GM12878 (cell line): Measurements from ENCODE around the gene OR2M3. TPM values are rescaled to one million over a fixed set of nuclear protein-coding genes. Genes with fewer than 3 reads are reported as not detected.

ENCODE experiments used
- ATAC-seq: fragments of 200-7000 bp; cut with Tn5 transposase; 3 replicates; pipeline ENCODE4 v1.9.1; 2020; ENCODE audit warnings: mild to moderate bottlenecking, moderate library complexity
- BruUV-seq: library from RNA; stranded (reverse); fragments of 400-500 nt; replicated peaks from 2 replicates; lab custom pipeline; 2021; lab: Mats Ljungman, UMichigan
- CTCF ChIA-PET: fragments of 300-600 bp; sonication (Branson Sonifier 250); formaldehyde crosslinking; extraction: SDS; loops from one replicate; lab custom pipeline; 2021; ENCODE audit warnings: inconsistent platforms; lab: Yijun Ruan, JAX
- POLR2A ChIA-PET: fragments of 350-600 bp; formaldehyde crosslinking; extraction: SDS; loops from one replicate; lab custom pipeline; 2021; ENCODE audit warnings: inconsistent platforms; lab: Charles Lee
- RAD21 ChIA-PET: fragments of 300-600 bp; sonication (Branson Sonifier 250); formaldehyde crosslinking; loops from one replicate; lab custom pipeline; 2023; ENCODE audit warnings: antibody characterized with exemption; ENCODE audit not compliant: unreplicated experiment; lab: Charles Lee
- SMC1A ChIA-PET: fragments of 300-600 bp; sonication (Branson Sonifier 250); formaldehyde crosslinking; loops from one replicate; lab custom pipeline; 2023; ENCODE audit not compliant: unreplicated experiment, uncharacterized antibody; lab: Charles Lee
- DNase-seq: peaks from one replicate; pipeline ENCODE4 v3.0.0-alpha.2; 2011; ENCODE audit warnings: low read depth, low spot score
- FAIRE-seq: peaks from 3 replicates; lab custom pipeline; 2011; peaks lifted over from hg19 to GRCh38; lab: Jason Lieb, UNC
- H2AFZ ChIP-seq: 2 replicates; pipeline ENCODE4 v1.6.0; 2011; ENCODE audit warnings: low read depth, low read length, control low read depth; ENCODE audit not compliant: control insufficient read depth
- H3K27ac ChIP-seq: 2 replicates; pipeline ENCODE4 v1.5.1; 2011; ENCODE audit warnings: control low read depth; ENCODE audit not compliant: control insufficient read depth, insufficient read depth
- H3K27me3 ChIP-seq, 2 experiments: replicated peaks in 1 of 2; 2 replicates each; pipeline versions ENCODE4 v1.6.0 to v1.6.1; 2011; ENCODE audit warnings: low read length in 1 of 2; ENCODE audit not compliant: control insufficient read depth in 2 of 2, insufficient read depth in 2 of 2
- H3K36me3 ChIP-seq, 2 experiments: 2 replicates each; pipeline ENCODE4 v1.5.1; 2011; ENCODE audit warnings: low read length in 1 of 2; ENCODE audit not compliant: control insufficient read depth in 2 of 2, insufficient read depth in 2 of 2
- H3K4me1 ChIP-seq: 2 replicates; pipeline ENCODE4 v1.6.1; 2011; ENCODE audit warnings: mild to moderate bottlenecking, low read length, moderate library complexity, mixed read lengths; ENCODE audit not compliant: control insufficient read depth, insufficient read depth
- H3K4me2 ChIP-seq: 2 replicates; pipeline ENCODE4 v1.6.0; 2011; ENCODE audit warnings: control low read depth; ENCODE audit not compliant: control insufficient read depth, insufficient read depth
- H3K4me3 ChIP-seq: fragments of 200-600 bp; sonication (generic); 2 replicates; pipeline ENCODE4 v1.5.1; 2016
- H3K79me2 ChIP-seq: 2 replicates; pipeline ENCODE4 v1.6.0; 2011; ENCODE audit warnings: low read length; ENCODE audit not compliant: control insufficient read depth, insufficient read depth
- H3K9ac ChIP-seq: 2 replicates; pipeline ENCODE4 v1.8.0; 2011; ENCODE audit warnings: low read length, control low read depth, mixed read lengths; ENCODE audit not compliant: control insufficient read depth, insufficient read depth
- H3K9me3 ChIP-seq: replicated peaks from 3 replicates; pipeline ENCODE4 v1.5.1; 2011; ENCODE audit warnings: mild to moderate bottlenecking, low read length; ENCODE audit not compliant: control insufficient read depth, insufficient read depth
- H4K20me1 ChIP-seq: 2 replicates; pipeline ENCODE4 v1.6.0; 2011; ENCODE audit not compliant: control insufficient read depth, insufficient read depth
- ATF7 ChIP-seq: fragments of 450-650 bp; IDR thresholded peaks from 2 replicates; pipeline ENCODE4 v1.6.1; 2016; ENCODE audit warnings: low read depth, mild to moderate bottlenecking
- EGR1 ChIP-seq, 2 experiments: IDR thresholded peaks; 1 replicate in 1 of 2; 2 replicates in 1 of 2; pipeline ENCODE4 v1.6.1; 2011 to 2012; ENCODE audit warnings: low read depth in 2 of 2, low read length in 2 of 2, borderline replicate concordance in 1 of 2, mild to moderate bottlenecking in 1 of 2, moderate library complexity in 1 of 2
- HDGF ChIP-seq: fragments of 450-650 bp; IDR thresholded peaks from 2 replicates; pipeline ENCODE4 v1.6.1; 2016; ENCODE audit warnings: antibody characterized with exemption
- IKZF1 ChIP-seq: fragments of 450-650 bp; conservative IDR thresholded peaks from 2 replicates; pipeline ENCODE4 v1.6.1; 2017; ENCODE audit warnings: antibody characterized with exemption, mild to moderate bottlenecking
- PAX8 ChIP-seq: fragments of 450-650 bp; IDR thresholded peaks from 2 replicates; pipeline ENCODE4 v1.6.1; 2017; ENCODE audit warnings: mild to moderate bottlenecking, moderate library complexity
- POU2F2 ChIP-seq: IDR thresholded peaks from 3 replicates; pipeline ENCODE4 v1.6.1; 2011; ENCODE audit warnings: low read depth, mild to moderate bottlenecking, low read length, borderline replicate concordance
- RELA ChIP-seq: fragments of 450-650 bp; IDR thresholded peaks from 2 replicates; pipeline ENCODE4 v1.8.0; 2014; ENCODE audit warnings: borderline replicate concordance; ENCODE audit not compliant: partially characterized antibody
- SMC3 ChIP-seq: IDR thresholded peaks from 2 replicates; pipeline ENCODE4 v1.6.1; 2011; ENCODE audit warnings: low read length, improper control_type of control experiment, borderline replicate concordance
- STAT3 ChIP-seq: IDR thresholded peaks from 2 replicates; pipeline ENCODE4 v1.6.1; 2011; ENCODE audit warnings: low read depth, low read length, improper control_type of control experiment
- WGBS: methylation state at CpG from one replicate; pipeline ENCODE4 v1.1.6; 2016; ENCODE audit warnings: low lambda C conversion rate; ENCODE audit not compliant: insufficient replicate concordance, insufficient coverage; ENCODE audit errors: missing lambda C conversion rate; 5-methylcytosine and 5-hydroxymethylcytosine counted together
- in situ Hi-C: fragments of 300-500 bp; cut with MboI; formaldehyde crosslinking; loops from 9 replicates; pipeline ENCODE4 v1.14.3; 2018; ENCODE audit warnings: mixed read lengths
- intact Hi-C: fragments of 100-400 bp; cut with micrococcal nuclease; formaldehyde crosslinking; loops from one replicate; pipeline ENCODE4 v1.14.2; 2022; ENCODE audit not compliant: unreplicated experiment
- polyA plus RNA-seq, 11 experiments: library from polyadenylated mRNA; depleted of rRNA in 4 of 11; unstranded in 6 of 11; stranded (reverse) in 5 of 11; fragments of >200 nt; fragmentation: Nextera tagmentation in 4 of 11; fragmentation: Illumina TruSeq in 1 of 11; extraction: Ambion mirVana in 4 of 11; extraction: Trizol in 1 of 11; gene quantifications; 1 replicate in 1 of 11; 2 replicates in 10 of 11; pipeline versions ENCODE4 v1.2.1 to v1.2.3, GENCODE V29; 2011 to 2016; ENCODE audit warnings: inconsistent platforms in 2 of 11, missing spikeins in 2 of 11, low read depth in 1 of 11
- total RNA-seq, 4 experiments: library from RNA; depleted of rRNA in 3 of 4; stranded (reverse); fragments of >200 nt in 3 of 4; fragmentation: Illumina TruSeq in 1 of 4; extraction: Trizol in 1 of 4; gene quantifications; 2 replicates each; pipeline versions ENCODE4 v1.2.1 to v1.2.3, GENCODE V29; 2013 to 2021
- TF ChIP-seq, protein P1 (sequence below): fragments of 450-650 bp; IDR thresholded peaks from 2 replicates; pipeline ENCODE4 v1.6.1; 2017; ENCODE audit warnings: borderline replicate concordance
- TF ChIP-seq, protein P2 (sequence below): fragments of 450-650 bp; IDR thresholded peaks from 2 replicates; pipeline ENCODE4 v1.6.1; 2014; ENCODE audit warnings: mild to moderate bottlenecking
- TF ChIP-seq, protein P3 (sequence below): fragments of 450-650 bp; IDR thresholded peaks from 2 replicates; pipeline ENCODE4 v1.6.1; 2016; ENCODE audit warnings: mild to moderate bottlenecking, moderate library complexity, borderline replicate concordance

Gene OR2M3
- total and polyA plus RNA-seq, 10 of the 15 experiments (the other 5 are each of a cell fraction or from before 2014, with no cell fraction given) = 0.05 TPM; not detected in 9

DNA sequence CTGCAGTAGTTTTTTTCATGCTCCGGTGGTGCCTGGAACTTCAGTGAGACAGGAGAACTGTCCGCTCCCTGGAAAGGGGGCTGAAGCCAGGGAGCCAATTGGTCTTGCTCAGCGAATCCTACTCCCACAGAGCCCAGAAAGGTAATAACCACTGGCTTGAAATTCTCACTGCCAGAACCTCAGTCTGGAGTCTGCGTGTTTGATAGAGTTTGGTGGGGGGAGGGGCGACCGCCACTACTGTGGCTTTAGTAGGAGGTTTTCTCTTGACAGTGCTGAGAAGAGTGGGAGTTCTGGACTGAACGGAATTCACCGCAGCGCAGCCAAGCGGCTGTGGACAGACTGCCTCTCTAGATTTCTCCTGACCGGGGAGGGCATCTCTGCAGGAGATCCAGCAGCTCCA, 8.0 kb upstream of the OR2M3 start:
- H3K27ac ChIP-seq = no peak overlapping the region
- no peak overlapping the region for H2AFZ ChIP-seq
- H3K36me3 ChIP-seq = no peaks in the 10 kb centered on the region
- H3K9me3 ChIP-seq = no peaks in the 10 kb centered on the region
- H3K9ac ChIP-seq = no peak overlapping the region
- H3K4me3 ChIP-seq = no peak overlapping the region
- ChIA-PET SMC1A (no interaction called here), RAD21 (no interaction called here), CTCF (no interaction called here), POLR2A (no interaction called here)
- H3K79me2 ChIP-seq = no peaks in the 10 kb centered on the region
- no peaks in the 10 kb centered on the region for H3K27me3 ChIP-seq
- H3K4me2 ChIP-seq = no peak overlapping the region
- in situ Hi-C loops (no loop called here), intact Hi-C loops (no loop called here)
- H4K20me1 ChIP-seq = no peaks in the 10 kb centered on the region
- FAIRE-seq (no peak), ATAC-seq (no peak), DNase-seq (no peak)
- no peaks in the 10 kb centered on the region for H3K4me1 ChIP-seq
- BruUV-seq = no TSS peak
- 47% methylated on average over 11 of the region's 11 CpGs for WGBS
- no peak for TF ChIP-seq PAX8
- TF ChIP-seq EGR1 (IDR thresholded peaks at IDR 0.05; ENCODE audit: borderline replicate concordance in 1 of 2, low read depth in 2 of 2, low read length in 2 of 2) = no peak
- no peak for TF ChIP-seq IKZF1
- TF ChIP-seq, all 136 proteins: peak for 0

DNA sequence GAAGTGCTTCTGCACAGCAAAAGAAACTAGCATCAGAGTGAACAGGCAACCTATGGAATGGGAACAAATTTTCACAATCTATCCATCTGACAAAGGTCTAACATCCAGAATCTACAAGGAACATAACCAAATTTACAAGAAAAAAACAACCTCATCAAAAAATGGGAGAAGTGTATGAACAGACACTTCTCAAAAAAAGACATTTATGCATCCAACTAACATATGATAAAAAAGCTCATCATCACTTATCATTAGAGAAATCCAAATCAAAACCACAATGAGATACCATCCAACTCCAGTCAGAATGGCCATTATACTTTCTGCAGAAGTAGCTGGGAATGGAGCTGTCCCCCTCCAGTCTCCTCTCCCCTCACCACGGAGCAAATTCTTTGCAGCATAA, 2.9 kb upstream of the OR2M3 start:
- Histone ChIP-seq H3K27me3 (no peaks in the 10 kb centered on the region), H3K36me3 (no peaks in the 10 kb centered on the region), H3K4me2 (no peak overlapping the region), H3K9me3 (no peaks in the 10 kb centered on the region), H3K9ac (no peak overlapping the region), H3K27ac (no peak overlapping the region), H4K20me1 (no peaks in the 10 kb centered on the region), H3K4me3 (no peak overlapping the region), H3K79me2 (no peaks in the 10 kb centered on the region), H2AFZ (no peak overlapping the region), H3K4me1 (no peaks in the 10 kb centered on the region)
- SMC1A ChIA-PET = no interaction called here
- no peak for FAIRE-seq
- DNase-seq = no peak
- in situ Hi-C loops = no loop called here
- POLR2A ChIA-PET = no interaction called here
- no peak for ATAC-seq
- CTCF ChIA-PET = interaction anchor here (0.6 kb wide), 1 partner anchor 377 kb away, joined by 3 read pairs; no protein-coding TSS in a partner anchor
- WGBS = 6% methylated on average over 1 of the region's 1 CpG
- BruUV-seq = no TSS peak
- RAD21 ChIA-PET = no interaction called here
- intact Hi-C loops = no loop called here
- TF ChIP-seq, protein P1, sequence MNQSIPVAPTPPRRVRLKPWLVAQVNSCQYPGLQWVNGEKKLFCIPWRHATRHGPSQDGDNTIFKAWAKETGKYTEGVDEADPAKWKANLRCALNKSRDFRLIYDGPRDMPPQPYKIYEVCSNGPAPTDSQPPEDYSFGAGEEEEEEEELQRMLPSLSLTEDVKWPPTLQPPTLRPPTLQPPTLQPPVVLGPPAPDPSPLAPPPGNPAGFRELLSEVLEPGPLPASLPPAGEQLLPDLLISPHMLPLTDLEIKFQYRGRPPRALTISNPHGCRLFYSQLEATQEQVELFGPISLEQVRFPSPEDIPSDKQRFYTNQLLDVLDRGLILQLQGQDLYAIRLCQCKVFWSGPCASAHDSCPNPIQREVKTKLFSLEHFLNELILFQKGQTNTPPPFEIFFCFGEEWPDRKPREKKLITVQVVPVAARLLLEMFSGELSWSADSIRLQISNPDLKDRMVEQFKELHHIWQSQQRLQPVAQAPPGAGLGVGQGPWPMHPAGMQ = no peak
- TF ChIP-seq ATF7 (no peak), STAT3 (no peak), POU2F2 (no peak), RELA (no peak), HDGF (no peak), SMC3 (no peak)
- TF ChIP-seq, protein P2, sequence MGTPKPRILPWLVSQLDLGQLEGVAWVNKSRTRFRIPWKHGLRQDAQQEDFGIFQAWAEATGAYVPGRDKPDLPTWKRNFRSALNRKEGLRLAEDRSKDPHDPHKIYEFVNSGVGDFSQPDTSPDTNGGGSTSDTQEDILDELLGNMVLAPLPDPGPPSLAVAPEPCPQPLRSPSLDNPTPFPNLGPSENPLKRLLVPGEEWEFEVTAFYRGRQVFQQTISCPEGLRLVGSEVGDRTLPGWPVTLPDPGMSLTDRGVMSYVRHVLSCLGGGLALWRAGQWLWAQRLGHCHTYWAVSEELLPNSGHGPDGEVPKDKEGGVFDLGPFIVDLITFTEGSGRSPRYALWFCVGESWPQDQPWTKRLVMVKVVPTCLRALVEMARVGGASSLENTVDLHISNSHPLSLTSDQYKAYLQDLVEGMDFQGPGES = no peak
- TF ChIP-seq, protein P3, sequence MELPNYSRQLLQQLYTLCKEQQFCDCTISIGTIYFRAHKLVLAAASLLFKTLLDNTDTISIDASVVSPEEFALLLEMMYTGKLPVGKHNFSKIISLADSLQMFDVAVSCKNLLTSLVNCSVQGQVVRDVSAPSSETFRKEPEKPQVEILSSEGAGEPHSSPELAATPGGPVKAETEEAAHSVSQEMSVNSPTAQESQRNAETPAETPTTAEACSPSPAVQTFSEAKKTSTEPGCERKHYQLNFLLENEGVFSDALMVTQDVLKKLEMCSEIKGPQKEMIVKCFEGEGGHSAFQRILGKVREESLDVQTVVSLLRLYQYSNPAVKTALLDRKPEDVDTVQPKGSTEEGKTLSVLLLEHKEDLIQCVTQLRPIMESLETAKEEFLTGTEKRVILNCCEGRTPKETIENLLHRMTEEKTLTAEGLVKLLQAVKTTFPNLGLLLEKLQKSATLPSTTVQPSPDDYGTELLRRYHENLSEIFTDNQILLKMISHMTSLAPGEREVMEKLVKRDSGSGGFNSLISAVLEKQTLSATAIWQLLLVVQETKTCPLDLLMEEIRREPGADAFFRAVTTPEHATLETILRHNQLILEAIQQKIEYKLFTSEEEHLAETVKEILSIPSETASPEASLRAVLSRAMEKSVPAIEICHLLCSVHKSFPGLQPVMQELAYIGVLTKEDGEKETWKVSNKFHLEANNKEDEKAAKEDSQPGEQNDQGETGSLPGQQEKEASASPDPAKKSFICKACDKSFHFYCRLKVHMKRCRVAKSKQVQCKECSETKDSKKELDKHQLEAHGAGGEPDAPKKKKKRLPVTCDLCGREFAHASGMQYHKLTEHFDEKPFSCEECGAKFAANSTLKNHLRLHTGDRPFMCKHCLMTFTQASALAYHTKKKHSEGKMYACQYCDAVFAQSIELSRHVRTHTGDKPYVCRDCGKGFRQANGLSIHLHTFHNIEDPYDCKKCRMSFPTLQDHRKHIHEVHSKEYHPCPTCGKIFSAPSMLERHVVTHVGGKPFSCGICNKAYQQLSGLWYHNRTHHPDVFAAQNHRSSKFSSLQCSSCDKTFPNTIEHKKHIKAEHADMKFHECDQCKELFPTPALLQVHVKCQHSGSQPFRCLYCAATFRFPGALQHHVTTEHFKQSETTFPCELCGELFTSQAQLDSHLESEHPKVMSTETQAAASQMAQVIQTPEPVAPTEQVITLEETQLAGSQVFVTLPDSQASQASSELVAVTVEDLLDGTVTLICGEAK = no peak
